Medulla oblongata (tissue), 1 donor: ENCODE results near the gene CYP46A1.

Experiments used
- DNase-seq: peaks from one replicate; pipeline ENCODE4 v3.0.0-alpha.2; 2015; ENCODE audit errors: extremely low spot score

The CYP46A1 gene

DNA sequence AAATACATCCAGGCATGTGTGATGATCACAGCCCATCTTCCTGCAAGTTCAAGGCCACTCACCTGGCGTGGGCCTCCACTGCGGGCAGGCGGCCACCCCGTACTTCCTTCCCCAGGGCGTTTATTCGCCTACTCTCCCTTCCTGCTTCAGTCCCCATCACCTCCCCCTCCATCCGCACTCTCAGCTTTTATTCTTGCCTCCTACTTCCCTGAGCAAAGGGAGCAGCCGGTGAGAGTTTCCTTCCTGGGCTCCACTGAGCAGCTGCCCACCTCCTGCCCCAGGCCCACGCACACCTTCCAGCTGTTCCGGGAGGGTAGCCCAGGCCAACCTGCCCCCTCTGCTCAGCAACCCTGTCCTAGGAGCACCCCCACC is 4.1 kb downstream of the CYP46A1 start:
- no peak for DNase-seq

DNA sequence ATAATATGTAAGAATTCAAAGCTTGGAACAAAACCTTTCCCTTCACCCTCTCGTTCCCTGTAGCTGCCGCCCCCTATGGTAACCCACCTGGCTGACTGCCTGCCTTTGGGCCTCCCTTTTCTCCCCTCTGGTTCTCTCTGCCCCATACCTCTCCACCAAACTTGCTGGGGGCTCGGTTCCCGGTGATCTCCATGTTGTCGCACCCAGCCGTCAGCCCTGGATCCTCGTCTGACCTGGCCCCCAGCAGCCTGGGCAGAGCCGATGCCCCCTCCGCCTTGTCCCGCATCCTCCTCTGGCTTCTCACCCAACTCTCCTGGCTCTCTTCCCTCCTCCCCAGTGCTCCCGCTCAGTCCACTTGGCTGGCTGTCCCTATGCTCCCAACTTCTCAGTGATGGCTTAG is 4.5 kb downstream of the CYP46A1 start:
- DNase-seq, result no peak

DNA sequence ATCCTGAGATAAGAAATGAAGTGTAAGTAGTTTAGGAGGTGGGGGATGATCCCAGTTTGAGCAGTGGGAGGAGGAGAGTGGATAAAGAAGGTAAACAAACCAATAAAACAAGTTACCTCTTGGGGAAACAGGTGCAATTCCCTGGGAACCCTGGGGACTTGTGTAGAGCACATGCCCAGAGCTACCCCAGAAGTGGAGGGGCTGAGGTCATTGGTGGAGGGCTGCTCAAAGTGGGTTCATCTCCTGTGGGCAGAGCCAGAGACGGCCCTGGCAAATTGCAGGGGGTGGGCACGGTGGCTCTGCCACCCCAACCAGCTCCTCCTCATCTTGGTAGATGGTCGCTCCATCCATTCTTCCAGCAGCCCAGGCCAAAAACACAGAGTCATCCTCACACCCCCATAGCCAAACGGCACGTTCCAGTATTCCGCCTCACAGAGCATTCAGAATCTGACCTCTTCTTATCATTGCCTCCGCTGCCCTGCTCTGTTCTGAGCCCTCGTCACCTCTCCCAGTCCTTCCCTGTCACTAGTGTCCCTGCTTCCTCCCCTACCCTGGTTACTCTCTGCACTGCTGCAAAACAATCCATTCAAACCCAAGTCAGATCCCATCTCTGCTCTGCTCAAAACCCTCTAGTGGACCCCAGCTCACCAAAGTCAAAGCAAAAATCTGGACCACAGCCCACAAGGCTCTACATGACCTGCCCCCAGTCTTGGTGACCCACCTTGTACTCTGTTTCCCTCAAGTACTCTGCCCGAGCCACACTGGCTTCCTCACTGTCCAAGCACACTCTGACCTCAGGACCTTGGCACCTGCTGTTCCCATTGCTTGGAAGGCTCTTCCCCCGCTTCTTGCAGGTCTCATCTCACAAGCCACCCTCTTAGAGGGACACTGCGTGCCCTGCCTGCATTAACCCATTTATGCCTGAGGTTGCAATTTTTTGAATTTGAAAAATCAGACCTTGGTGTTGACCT is 5.5 kb downstream of the CYP46A1 start:
- DNase-seq, result no peak

DNA sequence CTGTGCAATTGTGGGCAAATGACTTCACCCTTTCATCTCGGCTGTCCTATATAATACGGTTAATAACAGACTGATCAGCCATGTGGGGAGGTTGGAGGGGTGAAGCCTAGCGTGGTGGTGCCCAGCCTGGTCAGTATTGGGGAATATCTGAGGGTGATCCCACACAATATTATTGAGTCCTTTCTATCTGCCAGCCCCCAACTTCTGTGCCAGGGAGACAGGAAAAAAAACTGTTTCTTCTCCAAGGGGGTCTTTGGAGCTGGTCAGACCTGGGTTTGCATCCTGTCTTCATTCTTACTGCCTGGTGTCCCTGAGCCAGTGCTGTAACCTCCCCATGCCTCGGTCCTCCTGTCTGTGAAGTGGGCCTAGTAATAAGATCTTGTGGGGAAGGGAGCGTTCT is 6.5 kb downstream of the CYP46A1 start:
- no peak for DNase-seq

DNA sequence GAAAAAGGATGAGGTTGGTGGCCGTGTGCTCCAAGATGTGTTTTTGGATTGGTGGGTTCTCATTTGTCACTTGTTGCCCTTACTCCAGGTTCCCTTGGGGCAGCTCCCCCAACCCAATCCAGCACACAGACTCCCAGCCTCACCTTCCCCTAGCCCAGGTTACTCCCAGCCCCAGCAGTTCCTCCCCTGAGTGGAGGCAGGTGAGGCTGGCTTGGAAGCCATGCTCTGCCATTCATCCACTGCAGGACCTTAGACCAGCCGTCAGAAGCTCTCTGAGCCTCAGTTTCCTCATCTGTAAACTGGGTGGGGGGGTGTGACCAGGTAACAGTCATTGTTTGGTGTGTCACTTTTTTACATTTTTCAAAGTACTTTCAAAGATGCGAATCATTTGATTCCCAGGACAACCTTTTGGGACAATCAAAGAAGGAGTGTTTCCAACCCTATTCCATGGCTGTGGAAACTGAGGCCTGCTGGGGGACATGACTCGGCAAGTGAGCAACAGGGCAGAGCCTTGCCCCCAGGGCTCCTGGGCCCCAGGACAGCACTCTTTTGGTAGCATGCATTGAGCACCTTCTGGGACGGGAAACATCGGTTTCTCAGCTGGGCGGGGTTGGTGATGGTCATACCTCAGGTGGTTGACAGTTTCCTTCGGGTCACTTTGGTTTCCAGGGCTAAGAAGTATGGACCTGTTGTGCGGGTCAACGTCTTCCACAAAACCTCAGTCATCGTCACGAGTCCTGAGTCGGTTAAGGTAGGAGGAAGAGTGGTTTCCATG is 7.2 kb downstream of the CYP46A1 start:
- no peak for DNase-seq

DNA sequence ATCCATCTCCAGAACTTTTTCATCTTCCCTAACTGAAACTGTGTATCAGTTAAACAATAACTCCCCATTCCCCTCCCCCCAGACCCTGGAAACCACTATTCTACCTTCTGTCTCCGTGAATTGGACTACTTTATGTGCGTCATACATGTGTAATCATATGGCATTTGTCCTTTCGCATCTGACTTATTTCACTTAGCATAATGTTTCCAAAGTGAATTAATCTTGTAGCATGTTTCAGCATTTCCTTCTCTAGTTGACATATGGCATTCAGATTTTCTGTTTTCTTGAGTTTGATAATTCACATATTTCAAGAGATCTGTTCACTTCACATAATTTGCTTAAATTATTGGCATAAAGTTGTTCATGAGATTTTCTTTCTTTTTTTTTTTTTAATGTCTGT is 9.8 kb downstream of the CYP46A1 start:
- no peak for DNase-seq

DNA sequence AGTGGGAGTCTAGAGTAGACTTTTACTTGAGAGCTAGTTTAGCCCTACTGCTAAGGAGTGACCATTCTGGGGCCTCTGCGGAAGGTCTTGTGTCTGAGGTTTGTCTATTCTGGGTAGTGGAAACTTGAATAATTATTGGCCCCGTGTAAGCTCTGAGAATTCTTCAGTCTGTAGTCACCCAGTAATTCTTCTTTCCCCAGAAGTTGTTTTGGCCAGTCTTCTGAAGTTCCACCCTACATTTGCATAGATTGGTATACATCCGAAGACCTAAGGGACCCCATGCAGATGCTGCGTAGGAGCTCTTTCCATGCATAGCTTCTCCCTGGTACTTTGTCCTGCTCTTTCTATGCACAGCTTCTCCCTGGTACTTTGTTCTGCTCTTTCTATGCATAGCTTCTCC is 12.8 kb downstream of the CYP46A1 start:
- DNase-seq, result no peak

DNA sequence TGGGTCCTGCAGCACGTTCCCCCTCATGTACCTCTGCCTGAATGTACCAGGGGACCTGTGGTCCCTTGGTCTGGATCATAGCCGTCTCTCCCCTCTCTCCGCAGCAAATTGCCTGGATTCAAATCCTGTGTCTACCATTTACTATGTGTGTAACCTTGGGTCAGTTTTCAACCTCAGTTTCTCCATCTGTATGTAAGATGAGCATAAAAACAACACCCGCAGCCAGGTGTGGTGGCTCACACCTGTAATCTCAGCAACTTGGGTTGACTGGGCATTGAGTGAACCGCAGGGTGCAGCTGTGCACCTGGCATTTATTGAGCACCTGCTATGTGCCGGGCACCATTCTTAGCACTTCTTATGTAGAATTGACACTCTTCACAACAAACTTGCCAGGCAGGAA is 14.1 kb downstream of the CYP46A1 start:
- DNase-seq, result no peak

DNA sequence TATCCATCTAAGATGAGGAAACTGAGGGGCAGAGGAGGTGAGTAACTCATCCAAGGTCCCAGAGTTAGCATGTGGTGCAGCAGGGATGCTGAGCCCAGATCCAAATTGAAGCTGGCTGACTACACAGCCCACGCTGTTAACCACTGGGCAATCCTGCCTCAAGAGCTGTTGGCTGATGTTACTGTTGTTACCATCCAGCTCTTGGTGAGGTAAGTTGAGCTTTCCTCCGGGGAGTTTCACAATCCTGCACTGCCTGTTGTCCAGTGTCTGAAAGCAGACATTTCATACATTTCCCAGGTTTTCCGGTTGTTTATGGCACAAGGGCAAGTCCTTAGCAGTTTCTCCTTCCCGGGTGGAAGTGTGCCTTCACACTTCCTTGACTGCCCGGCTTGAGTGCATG is 14.5 kb downstream of the CYP46A1 start:
- no peak for DNase-seq

DNA sequence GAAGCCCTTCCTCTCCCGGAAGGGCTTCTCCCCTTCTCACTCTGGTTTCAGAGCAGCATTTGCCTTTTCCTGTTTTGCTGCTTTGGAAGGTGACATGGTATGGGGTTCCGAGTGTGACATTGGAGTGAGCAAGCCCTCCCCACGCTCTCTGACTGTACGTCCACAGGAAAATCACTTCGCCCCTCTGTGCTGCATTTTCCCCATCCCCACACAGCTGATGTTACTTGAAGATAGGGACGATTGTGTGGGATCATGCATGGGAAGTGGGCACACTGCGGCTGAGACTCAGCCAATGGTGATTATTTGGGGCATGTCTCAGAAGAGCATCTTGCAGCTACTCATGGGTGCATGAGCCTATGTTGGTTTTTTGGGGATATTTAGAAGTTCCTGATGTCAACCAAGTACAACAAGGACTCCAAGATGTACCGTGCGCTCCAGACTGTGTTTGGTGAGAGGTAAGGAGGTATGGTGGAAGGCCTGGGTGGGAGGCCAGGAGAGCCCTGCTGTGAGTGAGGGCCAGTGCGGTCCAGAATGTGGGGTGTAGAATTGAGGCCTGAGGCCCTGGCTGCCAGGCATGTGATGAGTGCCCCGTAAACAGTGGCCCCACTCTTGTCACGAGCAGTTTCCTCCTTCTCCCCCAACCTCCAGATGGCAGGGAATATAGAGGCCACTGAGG is 15.1 kb downstream of the CYP46A1 start:
- no peak for DNase-seq

DNA sequence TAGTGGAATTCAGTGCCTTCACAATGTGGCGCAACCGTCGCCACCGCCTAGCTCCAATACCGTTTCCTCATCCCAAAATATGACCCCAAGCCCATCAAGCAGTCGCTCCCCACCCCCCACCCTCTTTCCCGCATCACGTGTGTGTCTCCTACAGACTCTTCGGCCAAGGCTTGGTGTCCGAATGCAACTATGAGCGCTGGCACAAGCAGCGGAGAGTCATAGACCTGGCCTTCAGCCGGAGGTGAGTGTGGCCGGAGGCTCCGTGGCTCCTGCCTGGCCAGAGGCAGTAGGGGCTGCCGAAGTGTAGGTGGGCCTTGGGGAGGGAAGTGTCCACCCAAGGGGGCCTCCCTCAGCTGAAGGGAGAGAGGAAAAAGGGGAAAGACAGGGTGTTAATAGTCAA is 15.8 kb downstream of the CYP46A1 start:
- no peak for DNase-seq

DNA sequence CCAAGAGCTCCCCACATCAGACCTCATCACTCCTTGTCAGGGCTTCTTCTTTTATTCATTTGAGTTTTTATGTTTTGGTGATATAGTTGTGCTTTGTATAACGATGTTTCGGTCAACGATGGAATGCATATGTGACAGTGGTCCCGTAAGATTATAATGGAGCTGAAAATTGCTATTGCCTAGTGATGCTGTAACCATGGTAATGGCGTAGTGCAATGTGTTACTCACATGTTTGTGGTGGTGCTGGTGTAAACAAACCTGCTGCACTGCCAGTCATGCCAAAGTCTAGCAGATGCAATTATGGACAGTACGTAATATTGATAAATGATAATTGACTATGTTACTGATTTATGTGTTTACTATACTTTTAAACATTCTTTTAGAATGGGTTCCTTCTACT is 16.3 kb downstream of the CYP46A1 start:
- DNase-seq, result no peak

DNA sequence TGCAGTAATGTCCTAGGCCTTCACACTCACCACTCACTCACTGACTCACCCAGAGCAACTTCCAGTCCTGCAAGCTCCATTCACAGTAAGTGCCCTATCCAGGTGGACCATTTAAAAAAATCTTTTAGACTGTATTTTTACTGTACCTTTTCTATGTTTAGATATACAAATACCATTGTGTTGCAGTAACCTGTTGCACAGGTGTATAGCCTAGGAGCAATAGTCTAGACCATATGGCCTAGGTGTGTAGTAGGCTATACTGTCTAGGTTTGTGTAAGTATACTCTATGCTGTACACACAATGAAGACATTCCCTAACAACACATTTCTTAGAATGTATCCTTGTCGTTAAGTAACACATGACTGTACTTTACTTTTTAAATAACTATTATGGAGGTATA is 17.2 kb downstream of the CYP46A1 start:
- DNase-seq, result no peak

DNA sequence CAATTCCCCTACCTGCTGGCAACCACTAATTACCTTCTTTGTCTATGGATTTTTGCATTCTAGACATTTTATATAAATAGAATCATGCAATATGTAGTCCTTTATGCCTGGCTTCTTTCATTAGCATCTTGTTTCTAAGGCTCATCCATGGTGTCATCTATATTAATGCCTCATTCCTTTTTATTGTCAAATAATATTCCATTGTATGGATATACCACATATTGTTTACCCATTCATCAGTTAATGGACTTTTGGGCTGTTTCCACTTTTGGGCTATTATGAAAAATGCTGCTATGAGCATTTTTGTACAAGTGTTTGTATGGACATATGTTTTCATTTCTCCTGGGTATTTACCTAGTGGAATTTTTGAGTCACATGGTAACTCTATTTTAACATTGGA is 18.0 kb downstream of the CYP46A1 start:
- DNase-seq, result no peak

DNA sequence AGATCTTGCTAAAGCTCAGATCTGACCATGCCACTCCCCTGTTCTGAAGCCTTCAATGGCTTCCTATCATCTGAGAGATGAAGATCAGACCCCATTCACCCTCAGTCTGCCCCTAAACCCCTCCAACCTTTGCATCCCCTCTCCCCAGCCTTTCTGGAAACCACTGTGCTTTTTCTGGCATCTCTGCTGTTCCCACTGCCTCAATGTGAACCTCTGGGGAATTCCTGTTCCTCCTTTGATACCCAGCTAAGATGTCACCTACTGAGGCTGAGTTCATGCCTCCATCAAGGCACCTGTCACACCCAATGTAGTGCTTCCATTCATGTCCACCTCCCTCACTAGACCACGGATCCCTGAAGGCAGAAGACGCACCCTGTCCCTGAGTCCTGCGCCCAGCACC is 19.3 kb downstream of the CYP46A1 start:
- DNase-seq, result no peak

DNA sequence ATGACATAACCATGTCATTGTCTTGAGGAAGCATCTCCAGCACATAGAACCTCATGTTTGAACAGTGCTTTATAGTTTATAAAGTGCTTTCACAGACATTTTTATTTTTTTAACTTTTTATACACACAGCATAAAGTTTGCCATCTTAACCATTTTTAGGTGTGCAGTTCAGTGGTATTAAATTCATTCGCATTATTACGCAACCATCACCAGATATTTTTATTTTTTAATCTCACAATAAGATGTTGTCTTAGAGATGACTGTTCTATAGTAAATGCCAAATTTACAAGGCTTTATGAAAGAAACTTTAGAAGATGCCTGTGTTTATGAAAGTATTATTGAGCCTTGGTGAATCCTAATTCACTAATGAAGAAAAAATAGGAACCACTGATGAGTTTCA is 19.9 kb downstream of the CYP46A1 start:
- DNase-seq, result no peak

DNA sequence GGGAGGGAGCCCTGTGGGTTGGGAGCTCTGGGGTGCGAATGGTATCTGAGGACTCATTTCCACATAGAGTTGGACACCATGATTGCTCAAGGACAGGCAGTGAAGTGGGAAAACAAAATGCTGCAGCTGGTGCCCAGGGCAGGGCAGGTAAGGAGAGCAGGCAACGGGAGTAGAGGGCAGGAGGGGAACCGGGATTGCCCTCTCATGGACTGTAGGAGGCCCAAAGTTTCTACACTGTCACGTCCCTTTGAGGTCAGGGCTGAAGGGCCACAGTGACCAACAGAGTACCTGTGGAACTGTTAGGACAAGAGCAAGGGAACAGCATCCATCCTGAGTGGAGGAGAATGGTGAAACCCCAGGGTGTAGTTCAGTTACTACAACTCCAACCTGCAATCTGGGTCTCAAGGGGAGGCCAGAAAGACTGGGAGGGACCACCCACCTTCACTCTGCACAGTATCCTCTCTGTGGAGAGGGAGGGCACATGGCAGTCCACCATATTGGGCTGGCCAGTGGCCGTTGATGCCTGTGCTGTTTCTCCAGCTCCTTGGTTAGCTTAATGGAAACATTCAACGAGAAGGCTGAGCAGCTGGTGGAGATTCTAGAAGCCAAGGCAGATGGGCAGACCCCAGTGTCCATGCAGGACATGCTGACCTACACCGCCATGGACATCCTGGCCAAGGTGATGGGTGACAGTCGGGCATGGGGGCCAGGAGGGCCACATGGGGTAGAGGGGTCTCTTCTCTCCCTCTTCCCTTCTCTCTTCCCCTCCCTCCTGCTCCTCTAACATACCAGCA is 22.2 kb downstream of the CYP46A1 start:
- no peak for DNase-seq

DNA sequence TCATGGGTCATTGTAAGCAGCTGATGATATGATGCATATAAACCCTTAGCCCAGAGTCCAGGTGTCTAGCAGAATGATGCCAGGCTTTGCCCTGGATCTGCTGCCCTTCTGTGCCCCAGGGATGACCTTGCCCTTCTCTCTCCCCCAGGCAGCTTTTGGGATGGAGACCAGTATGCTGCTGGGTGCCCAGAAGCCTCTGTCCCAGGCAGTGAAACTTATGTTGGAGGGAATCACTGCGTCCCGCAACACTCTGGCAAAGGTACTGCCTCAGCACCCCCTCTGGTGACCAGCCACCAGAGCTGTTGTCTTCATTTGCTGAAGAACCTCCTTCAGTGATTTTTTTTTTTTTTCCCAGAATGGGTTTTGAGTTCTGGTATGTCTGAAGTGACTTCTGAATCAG is 23.3 kb downstream of the CYP46A1 start:
- no peak for DNase-seq

DNA sequence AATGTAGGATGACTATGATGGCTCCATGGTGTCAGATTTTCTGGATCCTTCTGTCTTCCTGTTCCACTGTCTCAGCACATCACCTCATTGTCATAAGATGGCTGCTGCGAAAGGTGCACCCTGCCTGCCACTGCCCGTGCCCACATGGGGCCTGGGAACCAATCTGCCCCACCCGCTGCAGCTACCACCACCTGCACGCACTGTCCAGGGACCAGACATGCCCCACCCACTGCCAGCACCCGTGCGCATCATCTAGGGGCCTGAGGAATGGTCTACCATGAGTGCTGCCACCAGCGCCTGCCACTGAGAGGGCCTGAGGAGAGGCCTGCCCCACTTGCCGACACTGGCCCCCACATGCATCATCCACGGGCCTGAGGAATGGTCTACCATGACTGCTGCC is 23.8 kb downstream of the CYP46A1 start:
- no peak for DNase-seq

DNA sequence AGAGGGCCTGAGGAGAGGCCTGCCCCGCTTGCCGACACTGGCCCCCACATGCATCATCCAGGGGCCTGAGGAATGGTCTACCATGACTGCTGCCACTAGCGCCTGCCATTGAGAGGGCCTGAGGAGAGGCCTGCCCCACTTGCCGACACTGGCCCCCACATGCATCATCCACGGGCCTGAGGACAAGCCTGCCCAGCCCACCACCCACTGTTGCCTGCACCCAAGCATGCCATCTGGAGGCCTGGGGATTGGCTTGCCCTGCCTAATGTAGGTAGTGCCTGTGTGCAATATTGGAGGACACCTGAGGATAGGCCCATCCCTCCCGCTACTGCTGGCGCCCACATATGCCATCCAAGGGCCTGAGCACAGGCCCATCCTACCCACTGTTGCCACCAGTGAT is 24.4 kb downstream of the CYP46A1 start:
- DNase-seq, result no peak

DNA sequence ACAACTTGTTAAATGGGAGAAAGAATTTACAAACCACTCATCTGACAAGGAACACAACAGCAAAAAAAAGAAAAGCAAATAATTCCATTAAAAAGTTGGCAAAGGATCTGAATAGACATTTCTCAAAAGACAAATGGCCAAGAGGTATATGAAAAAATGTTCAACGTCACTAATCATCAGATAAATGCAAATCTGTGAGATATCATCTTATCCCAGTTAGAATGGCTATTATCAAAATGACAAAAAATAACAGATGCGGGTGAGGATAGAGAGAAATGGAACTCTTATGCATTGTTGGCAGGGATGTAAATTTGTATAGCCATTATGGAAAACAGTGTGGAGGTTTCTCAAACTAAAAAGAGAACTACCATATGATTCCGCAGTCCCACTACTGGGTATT is 29.9 kb downstream of the CYP46A1 start:
- no peak for DNase-seq
